MG63 (cell line): ENCODE measurements around the gene ZDHHC18. TPM values are rescaled to one million over a fixed set of nuclear protein-coding genes. Genes with fewer than 3 reads are reported as not detected.

ENCODE experiments used
- DNase-seq: peaks from one replicate; pipeline ENCODE4 v3.0.0-alpha.2; 2020
- H3K27me3 ChIP-seq: fragments of 250-450 bp; sonication (Bioruptor Pico); 2 replicates; pipeline ENCODE4 v1.5.1; 2020; ENCODE audit warnings: mild to moderate bottlenecking, moderate library complexity
- H3K36me3 ChIP-seq: fragments of 250-450 bp; sonication (Bioruptor Pico); 2 replicates; pipeline ENCODE4 v1.5.1; 2020; ENCODE audit warnings: mild to moderate bottlenecking, moderate library complexity
- H3K4me3 ChIP-seq: fragments of 250-450 bp; sonication (Bioruptor Pico); 2 replicates; pipeline ENCODE4 v1.5.1; 2020; ENCODE audit warnings: mild to moderate bottlenecking, moderate library complexity
- H3K9me3 ChIP-seq: fragments of 250-450 bp; sonication (Bioruptor Pico); 2 replicates; pipeline ENCODE4 v1.5.1; 2020; ENCODE audit warnings: mild to moderate bottlenecking, moderate library complexity
- total RNA-seq: library from RNA; depleted of rRNA; stranded (reverse); fragments of >200 nt; shearing (Covaris generic); gene quantifications from 2 replicates; pipeline ENCODE4 v1.2.3, GENCODE V29; 2014; ENCODE audit warnings: low replicate concordance; rRNA removed

ZDHHC18 gene
- total RNA-seq, 1 experiment from 2014 or later: 12.7 TPM

- H3K36me3 ChIP-seq: peaks cover 17% of the 10 kb centered on the region
- H3K27me3 ChIP-seq: no peaks in the 10 kb centered on the region
- H3K4me3 ChIP-seq: no peak overlapping the region
- no peaks in the 10 kb centered on the region for H3K9me3 ChIP-seq
- no peak for DNase-seq
These were observed 70.9 kb downstream of the ZDHHC18 start for GRCh38 chr1:26897351-26897750.

DNA sequence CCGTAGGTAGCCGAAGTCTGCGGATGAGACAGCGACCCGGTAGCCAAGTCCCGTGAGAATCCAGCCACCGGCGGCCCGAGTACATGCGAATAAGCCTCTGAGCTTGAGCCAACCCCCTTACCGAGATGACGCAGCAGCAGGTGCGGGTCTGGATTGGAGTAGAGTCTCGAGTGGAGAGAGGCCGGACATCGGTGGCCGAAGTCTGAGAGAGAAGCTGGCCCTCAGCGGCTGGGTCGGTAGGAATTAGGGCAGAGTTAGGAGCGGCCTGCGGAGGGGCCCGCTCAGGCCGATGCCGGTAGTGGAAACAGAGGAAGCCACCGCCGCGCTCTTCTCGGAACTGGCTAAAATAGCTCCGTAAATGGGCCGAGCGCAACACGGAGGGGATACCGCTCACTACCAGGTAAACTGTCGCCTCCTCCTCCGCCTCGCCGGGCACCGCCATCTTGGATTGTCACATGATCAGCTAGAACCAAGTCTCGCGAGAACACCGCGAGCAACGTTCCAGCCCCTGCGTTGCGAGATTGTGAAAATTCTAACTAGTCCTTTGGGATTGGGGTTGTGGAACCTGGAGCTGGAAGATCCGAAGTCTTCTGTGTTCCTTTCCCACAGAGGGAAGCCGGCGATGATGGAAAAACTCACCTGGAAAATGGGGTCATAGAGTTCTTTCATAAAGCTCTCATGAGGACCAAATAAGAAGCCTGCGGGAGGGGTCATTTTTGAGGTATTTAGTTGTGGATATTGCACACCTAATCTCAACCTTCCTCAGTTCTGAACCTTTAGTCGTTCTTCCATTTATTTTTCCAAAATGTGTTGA is 73.7 kb downstream of the ZDHHC18 start, which contains the start of gene GPATCH3:
TSS of gene GPATCH3 (minus strand) at position 467 of the 814 bp plus-strand sequence. CDS start at position 442, 25 bp downstream.
- peak; percentile 83 for DNase-seq
- no peaks in the 10 kb centered on the region for H3K27me3 ChIP-seq
- H3K36me3 ChIP-seq: peaks cover 17% of the 10 kb centered on the region
- peak within 1 kb of the TSS; percentile 82 for H3K4me3 ChIP-seq
- H3K9me3 ChIP-seq: no peaks in the 10 kb centered on the region

DNA sequence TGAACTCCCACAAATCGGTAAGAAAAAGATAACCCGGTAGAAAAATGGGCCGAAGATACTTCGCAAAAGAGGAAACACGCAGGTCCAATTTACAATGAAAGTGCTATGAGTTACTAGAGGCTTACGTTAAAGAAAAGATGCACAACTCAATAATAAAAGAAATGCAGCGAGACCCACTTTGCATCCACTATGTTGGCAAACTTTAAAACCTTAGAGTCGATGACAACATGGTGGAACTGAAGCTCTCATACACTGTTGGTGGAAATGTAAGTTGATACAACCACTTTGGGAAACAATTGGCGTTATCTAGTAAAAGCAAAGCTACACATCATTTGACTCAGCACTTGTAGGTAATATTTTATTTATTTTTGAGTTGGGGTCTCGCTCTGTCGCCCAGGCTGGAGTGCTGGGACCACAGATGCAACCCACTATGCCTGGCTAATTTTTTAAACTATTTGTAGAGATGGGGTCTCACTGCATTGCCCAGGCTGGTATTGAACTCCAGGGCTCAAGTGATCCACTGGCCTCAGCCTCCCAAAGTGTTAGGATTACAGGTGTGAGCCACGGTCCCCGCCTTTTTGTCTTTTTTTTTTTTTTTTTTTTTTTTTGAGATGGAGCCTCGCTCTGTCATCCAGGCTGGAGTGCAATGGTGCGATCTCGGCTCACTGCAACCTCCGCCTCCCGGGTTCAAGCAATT is 74.5 kb downstream of the ZDHHC18 start:
- Histone ChIP-seq H3K4me3 (peak overlapping the region; percentile 82), H3K36me3 (peaks cover 13% of the 10 kb centered on the region), H3K27me3 (no peaks in the 10 kb centered on the region), H3K9me3 (no peaks in the 10 kb centered on the region)
- DNase-seq: no peak

Other genes with a start within 250 kb of the ZDHHC18 start
- gene ARID1A, start 130.7 kb upstream of the ZDHHC18 start, total RNA-seq: 5.5 and 14.6 TPM in 2 replicates
- 10.5 and 11.7 TPM in 2 replicates for gene PIGV, start 38.7 kb upstream of the ZDHHC18 start, total RNA-seq
- not detected in 2 replicates for gene SFN, start 36.5 kb downstream of the ZDHHC18 start, total RNA-seq
- 10.0 and 13.0 TPM in 2 replicates for gene GPN2, start 63.6 kb downstream of the ZDHHC18 start, total RNA-seq
- gene GPATCH3, start 73.8 kb downstream of the ZDHHC18 start, total RNA-seq: 12.2 and 15.6 TPM in 2 replicates
- not detected in 2 replicates for gene NR0B2, start 87.3 kb downstream of the ZDHHC18 start, total RNA-seq
- gene NUDC, start 95.1 kb downstream of the ZDHHC18 start, total RNA-seq: 19.1 and 33.9 TPM in 2 replicates
- gene KDF1, start 133.8 kb downstream of the ZDHHC18 start, total RNA-seq: not detected in 2 replicates
- gene TRNP1, start 167.0 kb downstream of the ZDHHC18 start, total RNA-seq: 4.7 and 8.8 TPM in 2 replicates
- 0.86 and 2.4 TPM in 2 replicates for gene TENT5B, start 186.2 kb downstream of the ZDHHC18 start, total RNA-seq